ENCODE results near the gene PEAK1.

GRCh38 chr15:77243716-77244401 lies 176.0 kb downstream of the PEAK1 start:
- TF ChIP-seq ZFP30 (CRISPR knock-in tag; IDR thresholded peaks at IDR 0.05) (no peak), ZFP3 (CRISPR knock-in tag; IDR thresholded peaks at IDR 0.05) (no peak), ZNF70 (CRISPR knock-in tag; IDR thresholded peaks at IDR 0.05) (no peak), RARB (CRISPR knock-in tag; IDR thresholded peaks at IDR 0.05) (no peak), OSR1 (CRISPR knock-in tag; IDR thresholded peaks at IDR 0.05) (no peak)

All from SK-N-SH treated with all-trans-retinoic acid at 6 μM for 48 hours (cell line).